H7 (cell line): Measurements from ENCODE around the gene PCDHA6. TPM values are rescaled to one million over a fixed set of nuclear protein-coding genes. Genes with fewer than 3 reads are reported as not detected.
"Not testable (repeated sequence)": the region's sequence is repeated elsewhere in the genome, so short reads cannot be mapped to it uniquely, and the experiment has no call there.

Experiments used
- DNase-seq: peaks from one replicate; pipeline ENCODE4 v3.0.0; 2012
- H3K27me3 ChIP-seq: 2 replicates; pipeline ENCODE4 v1.6.0; 2011; ENCODE audit warnings: mild to moderate bottlenecking, low read length; ENCODE audit not compliant: control insufficient read depth, insufficient read depth
- H3K36me3 ChIP-seq: replicated peaks from 2 replicates; pipeline ENCODE4 v1.5.1; 2011; ENCODE audit warnings: low read length; ENCODE audit not compliant: control insufficient read depth, insufficient read depth
- H3K4me3 ChIP-seq: 2 replicates; pipeline ENCODE4 v1.5.1; 2011; ENCODE audit warnings: low read depth, mild to moderate bottlenecking, control low read depth, low read length, moderate library complexity; ENCODE audit not compliant: insufficient read depth
- total RNA-seq: library from RNA; depleted of rRNA; stranded (reverse); fragments of >200 nt; shearing (Covaris generic); gene quantifications from 2 replicates; pipeline ENCODE4 v1.2.3, GENCODE V29; 2014; rRNA removed

Gene PCDHA6
- total RNA-seq, 1 experiment from 2014 or later = 0.42 TPM

- DNase-seq = peak; percentile 81
- Histone ChIP-seq H3K4me3 (peak within 1 kb of the TSS; percentile 47), H3K36me3 (no peaks in the 10 kb centered on the region), H3K27me3 (no peaks in the 10 kb centered on the region)
These were observed 41.2 kb downstream of the PCDHA6 start, which contains the start of gene PCDHA11 for GRCh38 chr5:140868721-140869554. PCDHA11 (plus strand) TSS chr5:140868957; CDS start chr5:140869104, 147 bp downstream.

GRCh38 chr5:140869555-140869886 lies 41.8 kb downstream of the PCDHA6 start:
- no peak for DNase-seq
- no peaks in the 10 kb centered on the region for H3K36me3 ChIP-seq
- H3K4me3 ChIP-seq = peak overlapping the region; percentile 47

GRCh38 chr5:140870221-140871201 lies 42.8 kb downstream of the PCDHA6 start:
- no peak for DNase-seq

More at GRCh38 chr5:140869555-140869886, 41.8 kb downstream of the PCDHA6 start:
- H3K27me3 ChIP-seq = no peaks in the 10 kb centered on the region

GRCh38 chr5:140875085-140876065 lies 47.6 kb downstream of the PCDHA6 start, which contains the start of gene PCDHA12:
PCDHA12 (plus strand) TSS chr5:140875308; CDS start chr5:140875473, 165 bp downstream.
- Histone ChIP-seq H3K4me3 (peak within 1 kb of the TSS; percentile 55), H3K27me3 (no peaks in the 10 kb centered on the region), H3K36me3 (no peaks in the 10 kb centered on the region)
- DNase-seq = peak; percentile 76

More at GRCh38 chr5:140870221-140871201, 42.8 kb downstream of the PCDHA6 start:
- no peaks in the 10 kb centered on the region for H3K36me3 ChIP-seq
- H3K4me3 ChIP-seq = no peak overlapping the region
- H3K27me3 ChIP-seq = no peaks in the 10 kb centered on the region

GRCh38 chr5:140876541-140877261 lies 48.9 kb downstream of the PCDHA6 start:
- H3K27me3 ChIP-seq, H3K36me3 ChIP-seq, DNase-seq, H3K4me3 ChIP-seq: not testable (repeated sequence)

- no peak for DNase-seq
- H3K27me3 ChIP-seq = no peaks in the 10 kb centered on the region
These were observed 49.5 kb downstream of the PCDHA6 start for GRCh38 chr5:140877262-140877581.

More at GRCh38 chr5:140877262-140877581, 49.5 kb downstream of the PCDHA6 start:
- Histone ChIP-seq H3K36me3 (no peaks in the 10 kb centered on the region), H3K4me3 (no peak overlapping the region)

Other genes starting within 250 kb of the PCDHA6 start
- 0.21 TPM in 1 of 2 replicates, not detected in the other for gene CD14, start 194.8 kb upstream of the PCDHA6 start, total RNA-seq
- 27.1 and 34.4 TPM in 2 replicates for gene TMCO6, start 188.5 kb upstream of the PCDHA6 start, total RNA-seq
- gene NDUFA2, start 180.3 kb upstream of the PCDHA6 start, total RNA-seq = 136 and 144 TPM in 2 replicates
- gene IK, start 180.1 kb upstream of the PCDHA6 start, total RNA-seq = 55.5 and 76.3 TPM in 2 replicates
- 15.7 and 24.0 TPM in 2 replicates for gene WDR55, start 163.1 kb upstream of the PCDHA6 start, total RNA-seq
- gene DND1, start 154.4 kb upstream of the PCDHA6 start, total RNA-seq = 0.83 and 0.85 TPM in 2 replicates
- 45.3 and 46.6 TPM in 2 replicates for gene HARS1, start 136.6 kb upstream of the PCDHA6 start, total RNA-seq
- 31.8 and 33.5 TPM in 2 replicates for gene HARS2, start 136.5 kb upstream of the PCDHA6 start, total RNA-seq
- 42.3 and 42.7 TPM in 2 replicates for gene ZMAT2, start 127.5 kb upstream of the PCDHA6 start, total RNA-seq
- gene PCDHA1, start 41.8 kb upstream of the PCDHA6 start, total RNA-seq = not detected in 2 replicates
- gene PCDHA2, start 33.1 kb upstream of the PCDHA6 start, total RNA-seq = not detected in 2 replicates
- not detected in 2 replicates for gene PCDHA3, start 26.9 kb upstream of the PCDHA6 start, total RNA-seq
- gene PCDHA4, start 20.9 kb upstream of the PCDHA6 start, total RNA-seq = 6.0 and 7.6 TPM in 2 replicates
- 0.15 and 0.28 TPM in 2 replicates for gene PCDHA5, start 6.3 kb upstream of the PCDHA6 start, total RNA-seq
- 0.28 and 0.37 TPM in 2 replicates for gene PCDHA7, start 6.3 kb downstream of the PCDHA6 start, total RNA-seq
- gene PCDHA8, start 13.2 kb downstream of the PCDHA6 start, total RNA-seq = 0.11 and 0.14 TPM in 2 replicates
- 0.03 TPM in 1 of 2 replicates, not detected in the other for gene PCDHA9, start 20.4 kb downstream of the PCDHA6 start, total RNA-seq
- gene PCDHA10, start 27.9 kb downstream of the PCDHA6 start, total RNA-seq = 0.11 and 0.28 TPM in 2 replicates
- gene PCDHA11, start 41.0 kb downstream of the PCDHA6 start, total RNA-seq = 10.0 and 10.2 TPM in 2 replicates
- gene PCDHA12, start 47.3 kb downstream of the PCDHA6 start, total RNA-seq = 1.9 and 2.3 TPM in 2 replicates
- 1.6 and 2.5 TPM in 2 replicates for gene PCDHA13, start 54.2 kb downstream of the PCDHA6 start, total RNA-seq
- gene PCDHAC1, start 98.3 kb downstream of the PCDHA6 start, total RNA-seq = 10.3 and 17.3 TPM in 2 replicates
- 21.2 and 24.2 TPM in 2 replicates for gene PCDHAC2, start 138.5 kb downstream of the PCDHA6 start, total RNA-seq
- gene PCDHB1, start 223.4 kb downstream of the PCDHA6 start, total RNA-seq = 0.10 and 0.30 TPM in 2 replicates